ENCODE data around the gene HLA-C.
"Not testable (repeated sequence)": the region's sequence is repeated elsewhere in the genome, so short reads cannot be mapped to it uniquely, and the experiment has no call there.

Gene HLA-C

DNA sequence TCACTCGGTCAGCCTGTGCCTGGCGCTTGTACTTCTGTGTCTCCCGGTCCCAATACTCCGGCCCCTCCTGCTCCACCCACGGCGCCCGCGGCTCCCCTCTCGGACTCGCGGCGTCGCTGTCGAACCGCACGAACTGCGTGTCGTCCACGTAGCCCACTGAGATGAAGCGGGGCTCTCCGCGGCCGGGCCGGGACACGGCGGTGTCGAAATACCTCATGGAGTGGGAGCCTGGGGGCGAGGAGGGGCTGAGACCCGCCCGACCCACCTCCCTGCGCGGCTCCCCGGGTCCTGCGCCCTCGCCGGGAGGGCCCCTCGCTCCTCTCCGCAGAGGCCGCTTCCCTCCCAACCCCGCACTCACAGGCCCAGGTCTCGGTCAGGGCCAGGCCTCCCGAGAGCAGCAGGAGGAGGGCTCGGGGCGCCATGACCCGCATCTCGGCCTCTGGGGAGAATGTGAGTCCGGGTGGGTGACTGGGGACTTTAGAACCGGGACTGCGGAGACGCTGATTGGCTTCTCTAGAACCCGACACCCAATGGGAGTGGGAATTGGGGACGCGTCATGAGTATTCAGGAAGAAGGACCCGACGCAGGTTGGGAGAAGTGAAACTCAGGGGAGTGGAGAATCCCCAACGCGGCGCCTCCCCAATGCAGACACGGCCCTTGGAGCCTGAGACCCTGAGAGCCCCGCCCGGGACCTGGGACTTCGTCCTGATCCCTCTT lies at the start of gene HLA-C:
TSS of gene HLA-C (minus strand) at position 452 of the 717 bp plus-strand sequence. CDS start at position 431, 21 bp downstream.
- DNase-seq (ENCODE audit: low read depth), result peak; percentile 93

DNA sequence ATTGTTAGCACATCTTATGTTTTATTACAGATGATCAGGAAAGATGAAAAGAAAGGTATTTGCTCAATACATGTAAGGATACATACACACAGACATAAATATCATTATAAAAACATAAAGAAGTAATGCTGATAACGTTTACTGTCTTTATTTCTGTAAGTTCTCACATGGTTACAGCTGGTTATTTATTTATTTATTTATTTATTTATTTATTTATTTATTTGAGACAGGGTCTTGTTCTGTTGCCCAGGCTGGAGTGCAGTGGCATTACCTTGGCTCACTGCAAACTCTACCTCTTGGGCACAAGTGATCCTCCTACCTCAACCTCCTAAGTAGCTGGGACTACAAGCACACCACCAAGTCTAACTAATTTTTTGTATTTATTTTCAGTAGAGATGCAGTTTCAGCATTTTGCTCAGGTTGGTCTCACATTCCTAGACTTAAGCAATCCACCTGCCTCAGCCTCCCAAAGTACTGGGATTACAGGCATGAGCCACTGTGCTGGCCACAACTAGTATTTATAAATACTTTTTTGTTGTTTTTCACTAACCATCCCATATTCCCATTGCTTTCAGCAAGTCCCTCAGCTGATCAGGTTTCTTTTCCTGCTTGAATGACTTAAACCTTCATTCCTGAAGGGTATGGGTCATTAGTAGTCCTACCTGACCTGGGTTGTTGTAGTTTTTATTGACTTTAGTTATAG lies 49.3 kb upstream of the HLA-C start:
- no peak for DNase-seq (ENCODE audit: low read depth)

- DNase-seq (ENCODE audit: low read depth), result no peak
Measured at GRCh38 chr6:31317036-31317435, 45.1 kb upstream of the HLA-C start.

- no peak for DNase-seq (ENCODE audit: low read depth)
Measured at GRCh38 chr6:31309641-31310040, 37.7 kb upstream of the HLA-C start.

DNA sequence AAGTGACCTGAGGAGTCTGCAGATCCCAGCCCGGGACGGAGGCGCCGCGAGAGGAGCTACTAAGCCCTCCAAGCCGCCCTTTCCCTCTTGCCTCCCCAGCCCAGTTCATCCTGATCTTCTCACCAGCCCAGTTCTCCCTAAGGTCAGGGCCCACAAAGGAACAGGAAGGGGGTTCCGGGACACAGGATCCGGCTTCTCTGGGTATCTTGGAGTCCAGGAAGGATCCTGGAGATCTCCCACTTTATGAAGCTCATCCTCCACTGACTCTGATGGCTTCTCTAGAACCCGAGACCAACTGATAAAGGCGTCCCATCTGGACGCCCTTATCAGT lies 36.9 kb upstream of the HLA-C start:
- DNase-seq (ENCODE audit: low read depth), result no peak

DNA sequence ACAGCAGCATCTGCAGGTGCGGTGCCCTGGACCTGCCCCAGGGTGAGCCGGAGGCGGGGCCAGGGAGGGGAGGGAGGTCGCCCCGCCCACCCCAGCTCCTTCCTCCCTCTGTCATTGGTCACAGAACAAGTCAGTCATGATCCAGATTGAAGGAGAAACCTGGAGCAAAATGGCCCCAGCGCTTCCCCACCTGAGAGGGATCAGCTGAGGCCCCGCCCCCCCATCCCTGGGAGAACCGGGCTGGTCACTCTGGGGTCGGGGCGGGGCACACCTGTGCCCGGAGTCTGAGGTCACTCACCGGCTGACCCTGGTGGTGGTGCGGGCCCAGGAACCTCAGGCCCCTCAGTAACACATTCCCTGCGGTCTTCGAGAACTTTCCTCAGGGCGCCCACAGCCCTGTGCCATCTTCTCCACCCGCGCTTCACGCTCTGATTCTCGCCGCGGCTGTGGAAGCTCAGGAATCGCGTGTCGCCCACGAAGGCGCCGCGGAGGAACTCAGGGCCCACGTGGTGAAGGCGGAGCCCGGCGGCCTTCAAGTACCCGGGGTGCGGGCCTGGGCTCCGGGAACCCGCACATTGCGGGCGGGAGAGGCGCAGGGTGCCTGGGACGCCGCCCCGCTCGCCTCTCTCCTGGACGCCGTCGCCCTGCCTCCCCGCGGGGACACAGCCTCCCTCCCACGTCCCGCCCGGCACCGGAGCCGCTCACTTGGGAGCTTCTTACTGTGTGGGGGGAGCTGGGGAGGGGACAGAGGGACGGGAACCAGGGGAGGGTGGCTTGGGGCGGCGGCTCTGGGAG lies 36.4 kb upstream of the HLA-C start:
- DNase-seq (ENCODE audit: low read depth), result no peak

DNA sequence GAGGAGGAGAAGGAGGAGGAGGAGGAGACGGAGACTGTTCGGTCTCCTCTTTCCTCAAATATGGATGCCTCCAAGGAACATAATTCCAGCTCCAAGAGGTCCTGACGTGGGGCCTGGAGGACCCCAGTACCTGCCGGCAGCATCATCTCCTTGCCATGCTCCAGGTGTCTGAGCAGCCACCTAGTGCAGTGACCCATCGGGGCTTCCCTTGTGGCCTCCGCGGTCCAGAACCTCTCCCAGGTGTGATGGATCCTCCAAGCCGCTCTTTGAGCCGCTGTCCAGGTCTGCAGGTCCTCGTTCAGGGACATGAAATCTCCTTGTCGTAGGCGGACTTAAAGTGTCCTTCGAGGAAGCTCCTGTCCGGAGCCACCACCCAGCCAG lies 35.8 kb upstream of the HLA-C start:
- DNase-seq (ENCODE audit: low read depth), result no peak

- no peak for DNase-seq (ENCODE audit: low read depth)
Measured at GRCh38 chr6:31305703-31306219, 33.9 kb upstream of the HLA-C start.

DNA sequence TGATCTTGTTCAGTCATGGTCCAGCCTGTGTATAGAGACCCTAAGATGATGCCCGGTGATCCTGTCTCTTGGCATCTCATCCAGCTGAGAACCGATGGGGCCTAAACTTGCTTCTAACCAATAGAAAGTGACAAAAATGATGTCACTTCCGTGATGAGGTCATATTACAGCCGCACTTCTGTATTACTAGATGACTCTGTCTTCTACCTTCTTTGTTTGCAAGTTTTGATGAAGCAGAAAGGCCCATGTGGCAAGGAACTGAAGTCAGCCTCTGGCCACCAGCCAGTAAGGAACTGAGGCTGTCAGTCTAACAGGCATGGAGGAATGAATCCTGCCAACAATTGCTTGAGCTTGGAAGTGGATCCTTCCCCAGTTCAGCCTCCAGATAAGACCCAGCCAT lies 32.8 kb upstream of the HLA-C start:
- no peak for DNase-seq (ENCODE audit: low read depth)

- DNase-seq (ENCODE audit: low read depth), result no peak
Measured at GRCh38 chr6:31300797-31301196, 28.9 kb upstream of the HLA-C start.

GRCh38 chr6:31299947-31300346 lies 28.1 kb upstream of the HLA-C start:
- DNase-seq (ENCODE audit: low read depth), result no peak

GRCh38 chr6:31299511-31299910 lies 27.6 kb upstream of the HLA-C start:
- no peak for DNase-seq (ENCODE audit: low read depth)

GRCh38 chr6:31294056-31294455 lies 22.2 kb upstream of the HLA-C start:
- DNase-seq (ENCODE audit: low read depth), result no peak

DNA sequence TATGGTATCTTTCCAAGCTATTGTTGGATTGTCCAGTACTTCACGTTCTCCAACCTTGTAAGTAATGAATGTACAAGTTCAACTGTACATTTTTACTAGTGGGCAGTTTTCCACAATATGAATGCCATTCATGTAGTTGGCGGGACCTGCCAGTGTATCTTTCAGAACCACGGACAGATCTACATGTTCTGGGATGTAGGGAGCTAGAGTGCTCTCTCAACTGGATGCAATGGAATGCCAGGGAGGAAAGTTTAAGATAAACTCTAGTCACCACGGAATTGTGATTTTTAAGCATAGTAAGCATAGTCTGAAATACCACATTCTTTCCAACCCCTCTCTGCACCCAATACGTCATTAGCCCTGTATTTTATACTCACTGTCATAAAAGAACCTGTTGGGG lies 21.5 kb upstream of the HLA-C start:
- no peak for DNase-seq (ENCODE audit: low read depth)

GRCh38 chr6:31289788-31290187 lies 17.9 kb upstream of the HLA-C start:
- no peak for DNase-seq (ENCODE audit: low read depth)

- DNase-seq (ENCODE audit: low read depth), result no peak
Measured at GRCh38 chr6:31287619-31288018, 15.7 kb upstream of the HLA-C start.

- DNase-seq (ENCODE audit: low read depth), result no peak
Measured at GRCh38 chr6:31285982-31286381, 14.1 kb upstream of the HLA-C start.

DNA sequence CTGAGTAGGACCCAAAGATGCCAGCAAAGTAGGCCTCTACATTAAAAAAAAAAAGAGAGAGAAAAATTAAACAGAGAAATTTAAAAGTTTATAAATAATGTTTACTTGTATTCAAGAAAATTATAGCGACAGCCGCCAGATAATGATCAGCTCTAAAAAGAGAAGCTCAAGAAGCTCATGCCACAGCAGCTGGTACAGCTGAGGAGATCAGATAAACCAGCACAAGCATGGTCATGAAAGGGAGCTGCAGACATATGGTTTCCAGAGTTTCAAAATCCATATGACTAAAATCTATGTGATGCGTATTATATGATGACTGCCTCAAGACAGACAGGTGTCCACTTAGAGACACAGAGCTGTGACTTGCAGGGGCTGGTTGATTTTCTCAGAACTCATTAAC lies 13.6 kb upstream of the HLA-C start:
- DNase-seq (ENCODE audit: low read depth), result no peak

DNA sequence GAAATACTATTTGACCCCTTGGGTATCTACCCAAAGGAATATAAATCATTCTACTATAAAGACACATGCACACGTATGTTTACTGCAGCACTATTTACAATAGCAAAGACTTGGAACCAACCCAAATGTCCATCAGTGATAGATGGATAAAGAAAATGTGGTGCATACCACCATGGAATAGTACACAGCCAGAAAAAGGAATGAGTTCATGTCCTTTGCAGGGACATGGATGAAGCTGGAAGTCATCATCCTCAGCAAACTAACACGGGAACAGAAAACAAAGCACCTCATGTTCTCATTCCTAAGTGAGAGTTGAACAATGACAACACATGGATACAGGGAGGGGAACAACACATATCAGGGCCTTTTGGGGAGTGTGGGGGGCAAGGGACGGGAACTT lies 7.8 kb upstream of the HLA-C start:
- DNase-seq (ENCODE audit: low read depth), result not testable (repeated sequence)

DNA sequence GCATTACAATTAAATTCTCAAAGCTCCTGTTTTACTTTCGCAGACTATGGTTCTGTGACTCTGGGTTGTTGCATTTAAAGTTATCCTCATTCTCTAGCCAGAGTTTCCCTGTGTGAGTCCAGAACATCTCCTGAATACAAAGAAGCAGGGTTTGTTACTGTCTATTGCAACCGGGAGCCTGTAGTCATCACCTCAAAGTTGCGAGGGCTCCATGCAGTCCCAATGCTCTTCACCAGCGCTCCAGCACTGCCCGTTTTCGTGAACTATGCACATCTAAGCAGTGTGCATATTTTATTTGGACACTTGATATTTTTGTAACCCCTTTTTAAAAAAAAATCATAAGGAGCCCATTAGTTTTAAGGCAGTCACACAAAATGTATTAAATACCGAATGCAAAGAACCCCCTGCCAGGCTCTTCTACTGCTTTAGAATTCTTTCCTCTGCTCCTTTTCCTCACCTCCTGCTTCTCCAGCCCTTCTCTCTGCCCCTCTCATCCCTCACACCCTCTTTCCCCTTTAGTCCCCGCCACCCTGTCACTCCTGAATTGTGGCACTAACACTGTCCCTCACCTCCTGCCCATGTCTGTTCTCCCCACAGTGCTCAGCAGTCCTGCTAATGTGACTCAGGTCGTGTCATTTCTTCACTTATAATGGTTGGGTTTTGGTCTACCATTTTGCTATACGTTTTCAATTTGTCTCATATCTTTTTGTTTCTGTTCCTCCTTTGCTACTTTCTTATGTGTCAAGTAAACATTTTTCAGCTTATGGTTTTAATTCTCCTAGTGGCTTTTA lies 1.1 kb upstream of the HLA-C start:
- no peak for DNase-seq (ENCODE audit: low read depth)

GRCh38 chr6:31272436-31272835 lies 544 bp upstream of the HLA-C start:
- DNase-seq (ENCODE audit: low read depth), result no peak

All from fibroblast of gingiva (primary cell).